HCT116 (cell line): ENCODE results near the gene C1orf159.
"Not testable (repeated sequence)": the region's sequence is repeated elsewhere in the genome, so short reads cannot be mapped to it uniquely, and the experiment has no call there.

ENCODE experiments used
- ATF3 ChIP-seq: IDR thresholded peaks from 2 replicates; pipeline ENCODE4 v1.6.1; 2012
- ELF1 ChIP-seq: IDR thresholded peaks from 2 replicates; pipeline ENCODE4 v1.6.1; 2012; ENCODE audit warnings: low read depth, borderline replicate concordance
- EZH2 ChIP-seq: fragments of 200-600 bp; sonication (generic); IDR thresholded peaks from 2 replicates; pipeline ENCODE4 v1.6.1; 2017; ENCODE audit warnings: antibody characterized with exemption, mixed run types
- EZH2phosphoT487 ChIP-seq: fragments of 200-600 bp; IDR thresholded peaks from 2 replicates; pipeline ENCODE4 v1.6.1; 2018; ENCODE audit warnings: antibody characterized with exemption, borderline replicate concordance
- JUND ChIP-seq: IDR thresholded peaks from 2 replicates; pipeline ENCODE4 v1.6.1; 2012
- MAX ChIP-seq: IDR thresholded peaks from 2 replicates; pipeline ENCODE4 v1.6.1; 2012
- POLR2A ChIP-seq: IDR thresholded peaks from 2 replicates; pipeline ENCODE4 v1.7.0; 2011; ENCODE audit warnings: borderline replicate concordance; ENCODE audit not compliant: insufficient read depth, insufficient read length; ENCODE audit errors: extremely low read depth
- ZBTB33 ChIP-seq: IDR thresholded peaks from 2 replicates; pipeline ENCODE4 v1.6.1; 2011; ENCODE audit warnings: mild to moderate bottlenecking, low read length, moderate library complexity; ENCODE audit not compliant: insufficient replicate concordance; ENCODE audit errors: extremely low read depth
- TF ChIP-seq, protein P1 (sequence below), 3 experiments: fragments of 200-600 bp in 1 of 3; sonication (generic) in 1 of 3; IDR thresholded peaks in 2 of 3; conservative IDR thresholded peaks in 1 of 3; 2 replicates each; pipeline ENCODE4 v1.5.1; 2012 to 2017; ENCODE audit warnings: low read depth in 2 of 3, low read length in 2 of 3, antibody characterized with exemption in 1 of 3, borderline replicate concordance in 1 of 3, control low read depth in 1 of 3, mild to moderate bottlenecking in 1 of 3, mixed read lengths in 1 of 3, mixed run types in 1 of 3, moderate library complexity in 1 of 3; ENCODE audit not compliant: insufficient read depth in 1 of 3

- TF ChIP-seq, protein P1, sequence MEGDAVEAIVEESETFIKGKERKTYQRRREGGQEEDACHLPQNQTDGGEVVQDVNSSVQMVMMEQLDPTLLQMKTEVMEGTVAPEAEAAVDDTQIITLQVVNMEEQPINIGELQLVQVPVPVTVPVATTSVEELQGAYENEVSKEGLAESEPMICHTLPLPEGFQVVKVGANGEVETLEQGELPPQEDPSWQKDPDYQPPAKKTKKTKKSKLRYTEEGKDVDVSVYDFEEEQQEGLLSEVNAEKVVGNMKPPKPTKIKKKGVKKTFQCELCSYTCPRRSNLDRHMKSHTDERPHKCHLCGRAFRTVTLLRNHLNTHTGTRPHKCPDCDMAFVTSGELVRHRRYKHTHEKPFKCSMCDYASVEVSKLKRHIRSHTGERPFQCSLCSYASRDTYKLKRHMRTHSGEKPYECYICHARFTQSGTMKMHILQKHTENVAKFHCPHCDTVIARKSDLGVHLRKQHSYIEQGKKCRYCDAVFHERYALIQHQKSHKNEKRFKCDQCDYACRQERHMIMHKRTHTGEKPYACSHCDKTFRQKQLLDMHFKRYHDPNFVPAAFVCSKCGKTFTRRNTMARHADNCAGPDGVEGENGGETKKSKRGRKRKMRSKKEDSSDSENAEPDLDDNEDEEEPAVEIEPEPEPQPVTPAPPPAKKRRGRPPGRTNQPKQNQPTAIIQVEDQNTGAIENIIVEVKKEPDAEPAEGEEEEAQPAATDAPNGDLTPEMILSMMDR (IDR thresholded peaks at IDR 0.05 in 2 of 3, conservative IDR thresholded peaks at IDR 0.05 in 1 of 3; ENCODE audit: borderline replicate concordance in 1 of 3, insufficient read depth in 1 of 3, low read depth in 2 of 3, low read length in 2 of 3), result not testable (repeated sequence)
- TF ChIP-seq JUND, EZH2phosphoT487, POLR2A, ELF1, EZH2, ZBTB33, ATF3, MAX: not testable (repeated sequence)
These were observed 11.7 kb downstream of the C1orf159 start for GRCh38 chr1:1104152-1104551.
